ENCODE measurements around the gene MICAL2.

Gene MICAL2

GRCh38 chr11:12079726-12080556 is 30.4 kb upstream of the MICAL2 start:
- no peaks in the 10 kb centered on the region for H3K36me3 ChIP-seq
- H3K27ac ChIP-seq, result no peak overlapping the region
- TF ChIP-seq, protein P1, sequence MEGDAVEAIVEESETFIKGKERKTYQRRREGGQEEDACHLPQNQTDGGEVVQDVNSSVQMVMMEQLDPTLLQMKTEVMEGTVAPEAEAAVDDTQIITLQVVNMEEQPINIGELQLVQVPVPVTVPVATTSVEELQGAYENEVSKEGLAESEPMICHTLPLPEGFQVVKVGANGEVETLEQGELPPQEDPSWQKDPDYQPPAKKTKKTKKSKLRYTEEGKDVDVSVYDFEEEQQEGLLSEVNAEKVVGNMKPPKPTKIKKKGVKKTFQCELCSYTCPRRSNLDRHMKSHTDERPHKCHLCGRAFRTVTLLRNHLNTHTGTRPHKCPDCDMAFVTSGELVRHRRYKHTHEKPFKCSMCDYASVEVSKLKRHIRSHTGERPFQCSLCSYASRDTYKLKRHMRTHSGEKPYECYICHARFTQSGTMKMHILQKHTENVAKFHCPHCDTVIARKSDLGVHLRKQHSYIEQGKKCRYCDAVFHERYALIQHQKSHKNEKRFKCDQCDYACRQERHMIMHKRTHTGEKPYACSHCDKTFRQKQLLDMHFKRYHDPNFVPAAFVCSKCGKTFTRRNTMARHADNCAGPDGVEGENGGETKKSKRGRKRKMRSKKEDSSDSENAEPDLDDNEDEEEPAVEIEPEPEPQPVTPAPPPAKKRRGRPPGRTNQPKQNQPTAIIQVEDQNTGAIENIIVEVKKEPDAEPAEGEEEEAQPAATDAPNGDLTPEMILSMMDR (IDR thresholded peaks at IDR 0.05), result no peak
- no peak overlapping the region for H3K4me3 ChIP-seq (ENCODE audit: low read depth in 1 of 2, low read length in 1 of 2)
- H3K9me3 ChIP-seq, result no peaks in the 10 kb centered on the region
- peaks cover 3% of the 10 kb centered on the region in 2 experiments for H3K4me1 ChIP-seq (ENCODE audit: control insufficient read depth in 1 of 2, insufficient read depth in 1 of 2, low read depth in 1 of 2, low read length in 1 of 2)
- no peaks in the 10 kb centered on the region for H3K27me3 ChIP-seq

- Histone ChIP-seq H3K27ac (no peak overlapping the region), H3K27me3 (no peaks in the 10 kb centered on the region)
- TF ChIP-seq, protein P1 (IDR thresholded peaks at IDR 0.05), result no peak
Observed at GRCh38 chr11:12083380-12083779, 27.0 kb upstream of the MICAL2 start.

GRCh38 chr11:12084256-12084655 is 26.1 kb upstream of the MICAL2 start:
- no peaks in the 10 kb centered on the region for H3K27me3 ChIP-seq
- TF ChIP-seq, protein P1 (IDR thresholded peaks at IDR 0.05), result no peak
- H3K4me3 ChIP-seq (ENCODE audit: low read depth in 1 of 2, low read length in 1 of 2), result no peak overlapping the region
- H3K4me1 ChIP-seq (ENCODE audit: control insufficient read depth in 1 of 2, insufficient read depth in 1 of 2, low read depth in 1 of 2, low read length in 1 of 2), result peaks cover 35 to 39% of the 10 kb centered on the region in 2 experiments
- H3K27ac ChIP-seq, result no peak overlapping the region
- H3K9me3 ChIP-seq, result no peaks in the 10 kb centered on the region
- H3K36me3 ChIP-seq, result no peaks in the 10 kb centered on the region

More at GRCh38 chr11:12083380-12083779, 27.0 kb upstream of the MICAL2 start:
- H3K4me3 ChIP-seq (ENCODE audit: low read depth in 1 of 2, low read length in 1 of 2), result no peak overlapping the region
- H3K9me3 ChIP-seq, result no peaks in the 10 kb centered on the region
- H3K36me3 ChIP-seq, result no peaks in the 10 kb centered on the region
- peaks cover 27 to 32% of the 10 kb centered on the region in 2 experiments for H3K4me1 ChIP-seq (ENCODE audit: control insufficient read depth in 1 of 2, insufficient read depth in 1 of 2, low read depth in 1 of 2, low read length in 1 of 2)

DNA sequence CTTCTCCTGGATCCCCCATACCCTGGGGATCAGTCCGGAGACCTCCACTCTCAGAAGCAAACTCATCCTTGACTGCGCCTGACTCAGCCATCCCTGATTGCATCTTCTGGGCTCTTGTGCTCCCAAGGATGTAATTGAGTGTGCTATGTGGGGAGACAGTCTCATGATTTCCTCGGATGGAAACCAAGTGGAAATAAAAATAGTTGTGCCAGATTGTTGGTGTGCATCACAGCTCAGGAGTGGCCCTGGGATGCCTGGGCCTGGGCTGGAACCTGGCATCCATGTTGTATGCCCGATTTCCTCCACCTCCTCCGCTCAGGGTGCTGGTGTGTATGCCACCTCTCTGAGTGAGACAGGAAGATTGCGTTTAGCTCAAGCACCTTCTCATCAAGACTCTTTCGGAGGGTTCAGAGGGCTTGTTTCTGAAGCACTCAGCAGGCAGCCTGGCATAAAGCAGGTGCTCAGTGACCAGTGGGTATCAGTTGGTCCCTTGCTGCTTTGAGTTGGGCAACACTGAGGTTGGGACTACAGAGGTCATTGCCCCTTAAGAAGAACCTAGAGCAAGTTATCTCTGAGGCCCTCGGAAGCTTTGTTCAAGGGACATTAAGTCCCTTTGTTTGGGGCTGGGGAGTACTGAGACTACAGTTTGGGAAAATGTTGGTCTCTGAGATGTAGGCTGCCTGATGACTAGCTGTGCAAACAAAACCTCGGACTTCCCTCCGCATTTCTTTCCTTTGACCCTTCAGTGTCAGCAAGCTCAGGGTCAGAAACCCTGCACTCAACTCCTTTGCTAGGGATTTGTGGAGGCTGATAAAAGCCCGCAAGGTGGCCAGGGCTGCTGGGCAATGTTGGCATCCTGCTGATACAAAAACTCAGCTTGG is 24.8 kb upstream of the MICAL2 start:
- TF ChIP-seq, protein P1 (IDR thresholded peaks at IDR 0.05), result no peak
- Histone ChIP-seq H3K9me3 (no peaks in the 10 kb centered on the region), H3K4me1 (ENCODE audit: control insufficient read depth in 1 of 2, insufficient read depth in 1 of 2, low read depth in 1 of 2, low read length in 1 of 2) (peaks cover 48 to 53% of the 10 kb centered on the region in 2 experiments), H3K36me3 (no peaks in the 10 kb centered on the region), H3K27me3 (no peaks in the 10 kb centered on the region), H3K27ac (no peak overlapping the region), H3K4me3 (ENCODE audit: low read depth in 1 of 2, low read length in 1 of 2) (no peak overlapping the region)

- Histone ChIP-seq H3K4me1 (ENCODE audit: control insufficient read depth in 1 of 2, insufficient read depth in 1 of 2, low read depth in 1 of 2, low read length in 1 of 2) (peaks cover 57 to 61% of the 10 kb centered on the region in 2 experiments), H3K36me3 (no peaks in the 10 kb centered on the region), H3K9me3 (no peaks in the 10 kb centered on the region), H3K4me3 (ENCODE audit: low read depth in 1 of 2, low read length in 1 of 2) (no peak overlapping the region), H3K27me3 (no peaks in the 10 kb centered on the region), H3K27ac (peak overlapping the region; percentile 84)
- TF ChIP-seq, protein P1 (IDR thresholded peaks at IDR 0.05), result no peak
Observed at GRCh38 chr11:12086271-12087074, 23.9 kb upstream of the MICAL2 start.

Data from neutrophil (primary cell).